Measurements from ENCODE around the gene CDC5L. TPM values are rescaled to one million over a fixed set of nuclear protein-coding genes. Genes with fewer than 3 reads are reported as not detected.

The CDC5L gene
- total RNA-seq, 1 experiment from 2014 or later: 24.6 TPM

- Histone ChIP-seq H4K20me1 (ENCODE audit: insufficient read depth) (peaks cover 4% of the 10 kb centered on the region; the same call in 1 of the 2 replicates), H3K27me3 (ENCODE audit: insufficient read depth, low read length) (no peaks in the 10 kb centered on the region), H3K36me3 (ENCODE audit: control insufficient read depth in 1 of 2, insufficient read depth in 2 of 2, low read length in 2 of 2) (peaks cover 17 to 20% of the 10 kb centered on the region in 2 experiments; a peak in 3 of 4 replicates), H2AFZ (ENCODE audit: low read depth, low read length, poor library complexity, severe bottlenecking) (no peak overlapping the region), H3K79me2 (ENCODE audit: insufficient read depth, low read length) (peaks cover 18% of the 10 kb centered on the region), H3K4me2 (ENCODE audit: low read length) (no peak overlapping the region), H3K9ac (ENCODE audit: low read length) (no peak overlapping the region), H3K9me2 (ENCODE audit: insufficient read depth) (no peaks in the 10 kb centered on the region), H3K4me1 (ENCODE audit: control insufficient read depth in 1 of 2, insufficient read depth in 2 of 2, low read length in 2 of 2) (peaks cover 3% of the 10 kb centered on the region in 2 experiments; a peak in 1 of 4 replicates), H3K4me3 (replicated peaks in 1 of 2; ENCODE audit: low read depth in 1 of 2, low read length in 2 of 2) (no peak overlapping the region), H3K27ac (ENCODE audit: low read depth, low read length) (no peak overlapping the region), H3K9me3 (ENCODE audit: control insufficient read depth in 1 of 2, insufficient read depth in 1 of 2, low read depth in 1 of 2, low read length in 2 of 2) (no peaks in the 10 kb centered on the region)
- CTCF ChIA-PET: interaction anchor here (1.3 to 3.0 kb wide), 3 partner anchors 9 to 26 kb away, joined by 4 to 13 read pairs (median 7); no protein-coding TSS in a partner anchor
- RAD21 ChIA-PET (ENCODE audit: low non-redundant PET in 1 of 2, low total read pairs in 2 of 2, uncharacterized antibody in 2 of 2, unreplicated experiment in 2 of 2): no interaction called here
- POLR2A ChIA-PET: no interaction called here
- BruUV-seq (replicated peaks): no TSS peak
- intact Hi-C loops (cut with micrococcal nuclease): no loop called here
- no peak for TF ChIP-seq FOSL1 (IDR thresholded peaks at IDR 0.05; ENCODE audit: low read depth)
- no peak for TF ChIP-seq CBX3 (IDR thresholded peaks at IDR 0.05; ENCODE audit: low read depth)
- no peak for TF ChIP-seq ATF3 (IDR thresholded peaks at IDR 0.05)
- TF ChIP-seq ZBTB33 (IDR thresholded peaks at IDR 0.05; ENCODE audit: extremely low read depth, insufficient replicate concordance, low read length): no peak
- TF ChIP-seq ZNF274 (IDR thresholded peaks at IDR 0.05; ENCODE audit: low read depth, low read length): no peak
- TF ChIP-seq EZH2phosphoT487 (IDR thresholded peaks at IDR 0.05; ENCODE audit: borderline replicate concordance): no peak
- no peak for TF ChIP-seq POLR2A (IDR thresholded peaks at IDR 0.05; ENCODE audit: borderline replicate concordance, extremely low read depth, insufficient read depth, insufficient read length)
- TF ChIP-seq JUND (IDR thresholded peaks at IDR 0.05): no peak
- no peak for TF ChIP-seq SRF (IDR thresholded peaks at IDR 0.05; ENCODE audit: low read depth)
- no peak for TF ChIP-seq RAD21 (IDR thresholded peaks at IDR 0.05; ENCODE audit: low read depth)
- TF ChIP-seq CTCF (IDR thresholded peaks at IDR 0.05 in 2 of 3, conservative IDR thresholded peaks at IDR 0.05 in 1 of 3; ENCODE audit: borderline replicate concordance in 1 of 3, insufficient read depth in 1 of 3, low read depth in 2 of 3, low read length in 2 of 3): no peak
- no peak for TF ChIP-seq REST (IDR thresholded peaks at IDR 0.05; ENCODE audit: low read depth)
- TF ChIP-seq SIN3A (IDR thresholded peaks at IDR 0.05; ENCODE audit: low read depth): no peak
- TF ChIP-seq MAX (IDR thresholded peaks at IDR 0.05): no peak
- no peak for TF ChIP-seq ZFX (IDR thresholded peaks at IDR 0.05)
- no peak for TF ChIP-seq TCF7L2 (IDR thresholded peaks at IDR 0.05; ENCODE audit: borderline replicate concordance, extremely low read depth, insufficient read depth, insufficient read length)
- no peak for TF ChIP-seq EGR1 (IDR thresholded peaks at IDR 0.05; ENCODE audit: low read depth)
- no peak for TF ChIP-seq SP1 (IDR thresholded peaks at IDR 0.05; ENCODE audit: low read depth)
- no peak for TF ChIP-seq POLR2AphosphoS5 (IDR thresholded peaks at IDR 0.05; ENCODE audit: low read depth, low read length)
- ATAC-seq (no peak), DNase-seq (ENCODE audit: low read depth, low spot score) (no peak)
Observed at GRCh38 chr6:44430326-44430725, 42.8 kb downstream of the CDC5L start.
